SJSA1 (cell line): ENCODE measurements around the gene RASAL1. TPM values are rescaled to one million over a fixed set of nuclear protein-coding genes. Genes with fewer than 3 reads are reported as not detected.

Experiments
- DNase-seq, 2 experiments: peaks; one replicate each; pipeline ENCODE4 v3.0.0-alpha.2; 2015 to 2020; ENCODE audit warnings: low spot score in 2 of 2, low read depth in 1 of 2
- H3K27ac ChIP-seq: fragments of 250-450 bp; sonication (Bioruptor Pico); 2 replicates; pipeline ENCODE4 v1.5.1; 2020; ENCODE audit warnings: mild to moderate bottlenecking, moderate library complexity
- H3K27me3 ChIP-seq: fragments of 250-450 bp; sonication (Bioruptor Pico); replicated peaks from 2 replicates; pipeline ENCODE4 v1.5.1; 2020; ENCODE audit warnings: mild to moderate bottlenecking, moderate library complexity
- H3K36me3 ChIP-seq: fragments of 250-450 bp; sonication (Bioruptor Pico); 2 replicates; pipeline ENCODE4 v1.5.1; 2020; ENCODE audit warnings: mild to moderate bottlenecking
- H3K4me1 ChIP-seq: fragments of 250-450 bp; sonication (Bioruptor Pico); replicated peaks from 2 replicates; pipeline ENCODE4 v1.6.1; 2021; ENCODE audit warnings: mild to moderate bottlenecking
- H3K4me3 ChIP-seq: fragments of 250-450 bp; sonication (Bioruptor Pico); 2 replicates; pipeline ENCODE4 v1.5.1; 2020; ENCODE audit warnings: mild to moderate bottlenecking
- H3K9me3 ChIP-seq: fragments of 250-450 bp; sonication (Bioruptor Pico); replicated peaks from 2 replicates; pipeline ENCODE4 v1.5.1; 2020; ENCODE audit warnings: mild to moderate bottlenecking
- total RNA-seq: library from RNA; depleted of rRNA; stranded (reverse); fragments of >200 nt; shearing (Covaris generic); gene quantifications from 2 replicates; pipeline ENCODE4 v1.2.3, GENCODE V29; 2014

RASAL1 gene
- total RNA-seq, 1 experiment from 2014 or later: not detected

GRCh38 chr12:113112043-113112899 lies 23.3 kb downstream of the RASAL1 start:
- no peak overlapping the region for H3K27ac ChIP-seq
- DNase-seq: no peak
- no peaks in the 10 kb centered on the region for H3K4me1 ChIP-seq
- peaks cover 3% of the 10 kb centered on the region; the same call in 1 of the 2 replicates for H3K27me3 ChIP-seq
- H3K36me3 ChIP-seq: no peaks in the 10 kb centered on the region
- no peaks in the 10 kb centered on the region for H3K9me3 ChIP-seq
- no peak overlapping the region for H3K4me3 ChIP-seq

- Histone ChIP-seq H3K4me1 (no peaks in the 10 kb centered on the region), H3K9me3 (no peaks in the 10 kb centered on the region), H3K4me3 (no peak overlapping the region), H3K27me3 (peaks cover 3% of the 10 kb centered on the region; the same call in 1 of the 2 replicates), H3K36me3 (no peaks in the 10 kb centered on the region), H3K27ac (no peak overlapping the region)
- no peak for DNase-seq
Measured at GRCh38 chr12:113111247-113111646, 24.3 kb downstream of the RASAL1 start.

GRCh38 chr12:113109872-113110599 lies 25.5 kb downstream of the RASAL1 start:
- no peaks in the 10 kb centered on the region for H3K9me3 ChIP-seq
- no peak for DNase-seq
- no peaks in the 10 kb centered on the region for H3K4me1 ChIP-seq
- H3K27ac ChIP-seq: no peak overlapping the region
- H3K4me3 ChIP-seq: no peak overlapping the region
- H3K36me3 ChIP-seq: no peaks in the 10 kb centered on the region
- peaks cover 3% of the 10 kb centered on the region; the same call in 1 of the 2 replicates for H3K27me3 ChIP-seq

GRCh38 chr12:113109360-113109759 lies 26.2 kb downstream of the RASAL1 start:
- Histone ChIP-seq H3K4me1 (no peaks in the 10 kb centered on the region), H3K4me3 (no peak overlapping the region), H3K36me3 (no peaks in the 10 kb centered on the region), H3K27me3 (peaks cover 3% of the 10 kb centered on the region; the same call in 1 of the 2 replicates), H3K9me3 (no peaks in the 10 kb centered on the region), H3K27ac (no peak overlapping the region)
- no peak for DNase-seq

GRCh38 chr12:113108308-113108707 lies 27.3 kb downstream of the RASAL1 start:
- Histone ChIP-seq H3K27ac (no peak overlapping the region), H3K9me3 (no peaks in the 10 kb centered on the region), H3K4me3 (no peak overlapping the region), H3K36me3 (no peaks in the 10 kb centered on the region), H3K4me1 (no peaks in the 10 kb centered on the region), H3K27me3 (peaks cover 3% of the 10 kb centered on the region; the same call in 1 of the 2 replicates)
- DNase-seq: no peak

- H3K27me3 ChIP-seq: peaks cover 2% of the 10 kb centered on the region; the same call in 1 of the 2 replicates
- no peaks in the 10 kb centered on the region for H3K9me3 ChIP-seq
- H3K36me3 ChIP-seq: no peaks in the 10 kb centered on the region
- no peaks in the 10 kb centered on the region for H3K4me1 ChIP-seq
- no peak overlapping the region for H3K27ac ChIP-seq
- no peak for DNase-seq
- H3K4me3 ChIP-seq: no peak overlapping the region
Measured at GRCh38 chr12:113106361-113106760, 29.2 kb downstream of the RASAL1 start.

- H3K4me1 ChIP-seq: no peaks in the 10 kb centered on the region
Measured at GRCh38 chr12:113105606-113106271, 29.8 kb downstream of the RASAL1 start.

GRCh38 chr12:113104953-113105510 lies 30.5 kb downstream of the RASAL1 start:
- Histone ChIP-seq H3K36me3 (no peaks in the 10 kb centered on the region), H3K27ac (no peak overlapping the region), H3K27me3 (0 out of 2 replicates have a peak, but pooled peaks cover 2% of the 10 kb centered on the region), H3K9me3 (no peaks in the 10 kb centered on the region), H3K4me3 (no peak overlapping the region), H3K4me1 (no peaks in the 10 kb centered on the region)
- no peak for DNase-seq

More at GRCh38 chr12:113105606-113106271, 29.8 kb downstream of the RASAL1 start:
- Histone ChIP-seq H3K4me3 (no peak overlapping the region), H3K27ac (no peak overlapping the region), H3K36me3 (no peaks in the 10 kb centered on the region), H3K27me3 (0 out of 2 replicates have a peak, but pooled peaks cover 2% of the 10 kb centered on the region), H3K9me3 (no peaks in the 10 kb centered on the region)
- no peak for DNase-seq

GRCh38 chr12:113103756-113104450 lies 31.7 kb downstream of the RASAL1 start:
- H3K4me3 ChIP-seq: no peak overlapping the region
- 0 out of 2 replicates have a peak, but pooled peaks cover 2% of the 10 kb centered on the region for H3K27me3 ChIP-seq
- no peak for DNase-seq

GRCh38 chr12:113102811-113103210 lies 32.8 kb downstream of the RASAL1 start:
- 0 out of 2 replicates have a peak, but pooled peaks cover 2% of the 10 kb centered on the region for H3K27me3 ChIP-seq
- H3K4me1 ChIP-seq: no peaks in the 10 kb centered on the region
- no peak for DNase-seq
- H3K27ac ChIP-seq: no peak overlapping the region
- no peak overlapping the region for H3K4me3 ChIP-seq
- no peaks in the 10 kb centered on the region for H3K9me3 ChIP-seq
- no peaks in the 10 kb centered on the region for H3K36me3 ChIP-seq

More at GRCh38 chr12:113103756-113104450, 31.7 kb downstream of the RASAL1 start:
- no peak overlapping the region for H3K27ac ChIP-seq
- no peaks in the 10 kb centered on the region for H3K36me3 ChIP-seq
- H3K9me3 ChIP-seq: no peaks in the 10 kb centered on the region
- no peaks in the 10 kb centered on the region for H3K4me1 ChIP-seq

- Histone ChIP-seq H3K27ac (no peak overlapping the region), H3K4me3 (no peak overlapping the region), H3K27me3 (0 out of 2 replicates have a peak, but pooled peaks cover 2% of the 10 kb centered on the region), H3K36me3 (no peaks in the 10 kb centered on the region), H3K4me1 (no peaks in the 10 kb centered on the region), H3K9me3 (no peaks in the 10 kb centered on the region)
- DNase-seq: no peak
Measured at GRCh38 chr12:113101751-113102150, 33.8 kb downstream of the RASAL1 start.

GRCh38 chr12:113099764-113100163 lies 35.8 kb downstream of the RASAL1 start:
- Histone ChIP-seq H3K27ac (no peak overlapping the region), H3K4me3 (no peak overlapping the region), H3K27me3 (0 out of 2 replicates have a peak, but pooled peaks cover 2% of the 10 kb centered on the region), H3K4me1 (no peaks in the 10 kb centered on the region), H3K36me3 (no peaks in the 10 kb centered on the region), H3K9me3 (no peaks in the 10 kb centered on the region)
- no peak for DNase-seq

GRCh38 chr12:113099364-113099763 lies 36.2 kb downstream of the RASAL1 start:
- H3K4me1 ChIP-seq: no peaks in the 10 kb centered on the region
- H3K9me3 ChIP-seq: no peaks in the 10 kb centered on the region
- H3K27ac ChIP-seq: no peak overlapping the region
- 0 out of 2 replicates have a peak, but pooled peaks cover 2% of the 10 kb centered on the region for H3K27me3 ChIP-seq
- no peak overlapping the region for H3K4me3 ChIP-seq
- no peaks in the 10 kb centered on the region for H3K36me3 ChIP-seq
- no peak for DNase-seq
